ENCODE measurements around the gene HLA-E. TPM values are rescaled to one million over a fixed set of nuclear protein-coding genes. Genes with fewer than 3 reads are reported as not detected.
A peak's percentile ranks its signal among the peaks of the same experiment; 100 is the strongest.

The HLA-E gene
- total and polyA plus RNA-seq, 2 of the 13 experiments (the other 11 are each of a cell fraction or from before 2014, with no cell fraction given), result 45.2 to 90.4 TPM

- TF ChIP-seq ZNF276 (CRISPR knock-in tag; IDR thresholded peaks at IDR 0.05; ENCODE audit: low read depth) (no peak), ZGPAT (CRISPR knock-in tag; IDR thresholded peaks at IDR 0.05) (0 out of 2 replicates have a peak, but pooled peaks have one; percentile 48), RBM22 (optimal IDR thresholded peaks at IDR 0.05; ENCODE audit: low read length) (no peak), HNF1A (IDR thresholded peaks at IDR 0.05; ENCODE audit: low read depth) (no peak), HNF1A (CRISPR knock-in tag; IDR thresholded peaks at IDR 0.05; ENCODE audit: borderline replicate concordance) (no peak), ZBTB42 (CRISPR knock-in tag; IDR thresholded peaks at IDR 0.05) (no peak), HOMEZ (CRISPR knock-in tag; IDR thresholded peaks at IDR 0.05; ENCODE audit: low read depth) (no peak), ZBTB46 (CRISPR knock-in tag; IDR thresholded peaks at IDR 0.05; ENCODE audit: borderline replicate concordance) (no peak), ATAD3A (CRISPR knock-in tag; IDR thresholded peaks at IDR 0.05) (no peak), PRDM4 (CRISPR knock-in tag; IDR thresholded peaks at IDR 0.05; ENCODE audit: borderline replicate concordance) (no peak), ELF4 (CRISPR knock-in tag; IDR thresholded peaks at IDR 0.05; ENCODE audit: borderline replicate concordance) (no peak), SP5 (CRISPR knock-in tag; IDR thresholded peaks at IDR 0.05; ENCODE audit: borderline replicate concordance, low read depth) (peak; percentile 52; the same call in 1 of the 2 replicates), IKZF4 (CRISPR knock-in tag; IDR thresholded peaks at IDR 0.05; ENCODE audit: borderline replicate concordance, low read depth, not compliant biosample characterization) (no peak)
Observed at GRCh38 chr6:30541515-30542403, 52.5 kb downstream of the HLA-E start (continued).
